Activated T-helper 2 cell treated with anti-CD3 and anti-CD28 coated beads, Interferon-gamma antibody, Interleukin-2, Interleukin-4, amounts not matched to agents 10 μg/mL and 5 μg/mL and 100 μg/mL, durations not matched to agents 14 hours and 24 hours and 36 hours (primary cell): ENCODE results near the gene TKFC. TPM values are rescaled to one million over a fixed set of nuclear protein-coding genes. Genes with fewer than 3 reads are reported as not detected.

Source experiments
- DNase-seq: peaks from one replicate; pipeline ENCODE4 v3.0.0; 2021; ENCODE audit warnings: low spot score
- H3K27ac Mint-ChIP-seq: one replicate; pipeline ENCODE4 v1.8.0; 2021; ENCODE audit warnings: mixed read lengths
- H3K27me3 Mint-ChIP-seq: one replicate; pipeline ENCODE4 v1.8.0; 2021; ENCODE audit warnings: low read depth, mixed read lengths
- H3K36me3 Mint-ChIP-seq: one replicate; pipeline ENCODE4 v1.8.0; 2021; ENCODE audit warnings: low read depth, mixed read lengths
- H3K4me1 Mint-ChIP-seq: one replicate; pipeline ENCODE4 v1.8.0; 2021; ENCODE audit warnings: low read depth, mixed read lengths
- H3K4me3 Mint-ChIP-seq: one replicate; pipeline ENCODE4 v1.8.0; 2021; ENCODE audit warnings: low read depth, mild to moderate bottlenecking, moderate library complexity, mixed read lengths
- H3K9me3 Mint-ChIP-seq: one replicate; pipeline ENCODE4 v1.8.0; 2021; ENCODE audit warnings: mixed read lengths
- intact Hi-C: fragments of 100-400 bp; cut with micrococcal nuclease; formaldehyde crosslinking; loops from one replicate; pipeline ENCODE4 v1.15.1; 2023
- total RNA-seq: library from RNA; stranded (reverse); gene quantifications from 2 replicates; pipeline ENCODE4 v1.2.3, GENCODE V29; 2022

The TKFC gene
- total RNA-seq, 1 donor from 2014 or later, result 72.8 TPM

GRCh38 chr11:61302550-61302949 lies 30.5 kb upstream of the TKFC start:
- DNase-seq, result no peak
- H3K4me3 Mint-ChIP-seq, result no peak overlapping the region
- intact Hi-C loops, result no loop called here
- peaks cover 66% of the 10 kb centered on the region for H3K36me3 Mint-ChIP-seq
- H3K27ac Mint-ChIP-seq, result no peak overlapping the region
- H3K27me3 Mint-ChIP-seq, result no peaks in the 10 kb centered on the region
- H3K9me3 Mint-ChIP-seq, result no peaks in the 10 kb centered on the region
- H3K4me1 Mint-ChIP-seq, result peaks cover 15% of the 10 kb centered on the region

DNA sequence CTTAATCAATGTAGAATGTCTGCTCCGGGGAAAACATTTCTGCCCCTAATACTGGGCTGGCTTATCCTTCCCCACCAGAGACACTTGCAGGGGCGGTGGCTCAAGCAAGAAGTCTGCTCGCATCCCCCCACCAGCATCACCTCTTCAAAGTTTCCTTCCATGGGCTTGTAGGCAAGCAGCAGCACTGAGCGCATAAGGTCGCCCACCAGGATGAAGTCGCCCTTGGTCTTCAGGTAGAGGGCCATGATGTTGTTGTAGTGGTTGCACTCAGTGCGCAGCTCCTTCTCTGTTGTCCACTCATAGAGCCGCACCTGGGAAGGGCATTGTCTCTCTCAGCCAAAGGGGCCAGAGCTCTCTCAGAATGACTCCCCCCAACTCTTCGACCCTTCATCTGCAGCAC lies 29.3 kb upstream of the TKFC start:
- Mint-ChIP-seq H3K36me3 (peaks cover 56% of the 10 kb centered on the region), H3K4me1 (peaks cover 4% of the 10 kb centered on the region), H3K27me3 (no peaks in the 10 kb centered on the region), H3K4me3 (no peak overlapping the region), H3K9me3 (no peaks in the 10 kb centered on the region), H3K27ac (no peak overlapping the region)
- intact Hi-C loops, result no loop called here
- no peak for DNase-seq

GRCh38 chr11:61305417-61305816 lies 27.6 kb upstream of the TKFC start:
- Mint-ChIP-seq H3K27ac (no peak overlapping the region), H3K27me3 (no peaks in the 10 kb centered on the region), H3K36me3 (peaks cover 48% of the 10 kb centered on the region), H3K4me3 (no peak overlapping the region), H3K9me3 (no peaks in the 10 kb centered on the region), H3K4me1 (no peaks in the 10 kb centered on the region)
- no peak for DNase-seq
- intact Hi-C loops, result no loop called here

GRCh38 chr11:61306221-61306620 lies 26.8 kb upstream of the TKFC start:
- Mint-ChIP-seq H3K4me1 (no peaks in the 10 kb centered on the region), H3K36me3 (peaks cover 43% of the 10 kb centered on the region), H3K4me3 (no peak overlapping the region), H3K27me3 (no peaks in the 10 kb centered on the region), H3K27ac (no peak overlapping the region), H3K9me3 (no peaks in the 10 kb centered on the region)
- no peak for DNase-seq
- intact Hi-C loops, result no loop called here

GRCh38 chr11:61307354-61307753 lies 25.7 kb upstream of the TKFC start:
- Mint-ChIP-seq H3K36me3 (peaks cover 41% of the 10 kb centered on the region), H3K27me3 (no peaks in the 10 kb centered on the region), H3K9me3 (no peaks in the 10 kb centered on the region), H3K27ac (no peak overlapping the region), H3K4me1 (no peaks in the 10 kb centered on the region), H3K4me3 (no peak overlapping the region)
- no peak for DNase-seq
- intact Hi-C loops, result no loop called here

DNA sequence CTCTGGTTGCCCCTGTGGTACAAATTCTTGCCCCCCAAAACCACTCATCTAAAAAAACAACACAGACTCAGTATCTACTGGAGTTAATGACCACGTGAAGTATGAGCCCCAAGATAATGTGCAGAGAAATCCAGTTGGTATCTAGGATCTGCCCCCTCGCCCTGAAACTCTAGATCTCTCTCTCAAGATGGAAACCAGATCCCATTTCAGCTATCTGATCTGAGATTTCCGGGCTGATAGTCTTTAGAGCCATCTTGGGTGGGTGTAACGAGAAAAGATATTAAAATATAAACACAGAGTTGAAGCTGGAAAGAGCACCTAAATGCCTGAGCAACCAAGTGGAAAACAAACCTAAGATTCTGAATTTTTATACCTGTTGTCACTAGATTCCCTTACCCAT lies 23.9 kb upstream of the TKFC start:
- Mint-ChIP-seq H3K27ac (no peak overlapping the region), H3K4me1 (no peaks in the 10 kb centered on the region), H3K27me3 (no peaks in the 10 kb centered on the region), H3K36me3 (peaks cover 40% of the 10 kb centered on the region), H3K4me3 (no peak overlapping the region), H3K9me3 (no peaks in the 10 kb centered on the region)
- intact Hi-C loops, result no loop called here
- DNase-seq, result no peak

GRCh38 chr11:61309739-61310138 lies 23.3 kb upstream of the TKFC start:
- peaks cover 42% of the 10 kb centered on the region for H3K36me3 Mint-ChIP-seq
- H3K27ac Mint-ChIP-seq, result no peak overlapping the region
- intact Hi-C loops, result no loop called here
- no peak for DNase-seq
- H3K4me1 Mint-ChIP-seq, result no peaks in the 10 kb centered on the region
- H3K9me3 Mint-ChIP-seq, result no peaks in the 10 kb centered on the region
- no peaks in the 10 kb centered on the region for H3K27me3 Mint-ChIP-seq
- no peak overlapping the region for H3K4me3 Mint-ChIP-seq

DNA sequence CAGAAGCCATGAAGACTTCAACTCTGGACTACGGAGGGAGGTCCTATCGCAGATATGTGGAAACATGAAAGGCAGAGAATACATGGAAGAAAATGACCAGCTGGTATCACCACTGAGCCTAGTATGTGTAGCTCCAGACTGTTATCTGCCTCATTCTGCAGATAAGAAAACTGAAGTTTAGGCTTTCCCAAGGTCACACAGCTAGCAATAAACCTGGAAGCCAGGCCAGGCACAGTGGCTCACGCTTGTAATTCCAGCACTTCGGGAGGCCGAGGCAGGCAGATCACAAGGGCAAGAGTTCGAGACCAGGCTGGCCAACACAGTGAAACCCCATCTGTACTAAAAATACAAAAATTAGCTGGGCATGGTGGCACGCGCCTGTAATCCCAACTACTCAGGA lies 22.3 kb upstream of the TKFC start:
- intact Hi-C loops, result no loop called here
- H3K9me3 Mint-ChIP-seq, result no peaks in the 10 kb centered on the region
- no peaks in the 10 kb centered on the region for H3K27me3 Mint-ChIP-seq
- no peak overlapping the region for H3K27ac Mint-ChIP-seq
- peaks cover 40% of the 10 kb centered on the region for H3K36me3 Mint-ChIP-seq
- no peak overlapping the region for H3K4me3 Mint-ChIP-seq
- DNase-seq, result no peak
- no peaks in the 10 kb centered on the region for H3K4me1 Mint-ChIP-seq

DNA sequence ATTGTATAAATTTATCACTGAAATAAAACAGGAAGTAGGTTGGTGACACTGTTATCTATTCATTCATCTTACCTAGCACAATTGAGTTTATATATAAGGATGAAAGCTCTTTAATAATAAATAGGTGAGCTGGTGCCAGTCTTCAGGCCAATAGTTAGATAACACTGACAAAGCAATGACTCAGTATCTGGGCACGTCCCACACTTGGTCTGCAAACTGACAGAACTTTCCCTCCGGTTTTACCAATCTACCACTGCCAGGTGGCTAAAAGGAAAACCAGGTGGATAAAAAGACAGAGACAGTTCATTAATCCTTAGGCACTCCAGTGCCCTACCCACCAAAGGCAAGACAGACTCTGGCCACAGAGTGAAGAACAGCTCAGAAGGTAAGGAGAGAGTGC lies 17.8 kb upstream of the TKFC start:
- Mint-ChIP-seq H3K36me3 (peaks cover 69% of the 10 kb centered on the region), H3K4me1 (no peaks in the 10 kb centered on the region), H3K4me3 (no peak overlapping the region), H3K27me3 (no peaks in the 10 kb centered on the region), H3K27ac (no peak overlapping the region), H3K9me3 (no peaks in the 10 kb centered on the region)
- intact Hi-C loops, result no loop called here
- DNase-seq, result no peak

- Mint-ChIP-seq H3K36me3 (peaks cover 82% of the 10 kb centered on the region), H3K4me3 (no peak overlapping the region), H3K4me1 (peaks cover 25% of the 10 kb centered on the region), H3K27ac (no peak overlapping the region), H3K9me3 (no peaks in the 10 kb centered on the region), H3K27me3 (no peaks in the 10 kb centered on the region)
- no peak for DNase-seq
- intact Hi-C loops, result no loop called here
These were observed 7.2 kb upstream of the TKFC start for GRCh38 chr11:61325649-61326414.

DNA sequence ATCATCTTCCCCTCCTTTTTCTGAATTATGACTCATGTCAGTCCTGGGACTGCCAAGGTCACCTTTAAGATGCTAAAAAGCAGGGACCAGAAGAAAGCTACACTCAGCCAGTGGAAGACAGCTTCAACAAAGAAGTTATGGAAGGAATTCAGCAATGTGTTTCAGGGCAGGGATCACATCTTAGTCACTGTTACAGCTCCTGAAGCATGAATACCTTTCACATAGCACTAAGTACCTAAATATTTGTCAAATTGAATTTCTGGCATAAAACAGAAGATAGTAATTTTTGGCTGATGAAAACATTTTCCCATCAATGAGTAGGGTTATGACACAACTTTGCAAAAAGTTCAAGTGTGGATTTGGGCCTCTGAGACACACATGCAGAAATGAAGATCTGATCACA lies 5.4 kb upstream of the TKFC start:
- Mint-ChIP-seq H3K4me3 (no peak overlapping the region), H3K36me3 (peaks cover 83% of the 10 kb centered on the region), H3K27ac (no peak overlapping the region), H3K9me3 (no peaks in the 10 kb centered on the region), H3K27me3 (no peaks in the 10 kb centered on the region), H3K4me1 (peaks cover 39% of the 10 kb centered on the region)
- intact Hi-C loops, result no loop called here
- no peak for DNase-seq

DNA sequence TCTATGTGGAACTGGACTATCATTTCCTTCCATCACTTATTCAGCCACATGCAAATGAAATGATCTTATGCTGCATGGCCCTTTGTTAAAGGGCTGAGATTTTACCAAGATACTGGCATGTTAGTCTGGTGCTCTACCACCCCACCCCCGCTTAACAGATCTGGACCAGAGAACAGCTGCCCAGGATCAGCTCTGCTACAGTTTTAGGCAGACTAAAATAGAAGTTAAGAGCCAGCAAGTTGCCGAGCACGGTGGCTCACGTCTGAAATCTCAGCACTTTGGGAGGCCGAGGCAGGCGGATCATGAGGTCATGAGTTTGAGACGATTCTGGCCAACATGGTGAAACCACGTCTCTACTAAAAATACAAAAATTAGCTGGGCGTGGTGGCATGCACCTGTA lies 4.7 kb upstream of the TKFC start:
- intact Hi-C loops, result no loop called here
- Mint-ChIP-seq H3K4me3 (no peak overlapping the region), H3K36me3 (peaks cover 76% of the 10 kb centered on the region), H3K9me3 (no peaks in the 10 kb centered on the region), H3K27me3 (no peaks in the 10 kb centered on the region), H3K27ac (no peak overlapping the region), H3K4me1 (peaks cover 39% of the 10 kb centered on the region)
- DNase-seq, result no peak

GRCh38 chr11:61329871-61330270 lies 3.2 kb upstream of the TKFC start:
- Mint-ChIP-seq H3K27ac (no peak overlapping the region), H3K9me3 (no peaks in the 10 kb centered on the region), H3K4me3 (no peak overlapping the region), H3K4me1 (peaks cover 52% of the 10 kb centered on the region), H3K36me3 (peaks cover 64% of the 10 kb centered on the region), H3K27me3 (no peaks in the 10 kb centered on the region)
- DNase-seq, result no peak
- intact Hi-C loops, result loop anchor here (5.0 to 10.0 kb wide), 2 partner anchors 38 to 185 kb away; no protein-coding TSS in a partner anchor
